ENCODE measurements around the gene KCNK3.

Gene KCNK3

GRCh38 chr2:26674771-26675170 is 17.8 kb upstream of the KCNK3 start:
- Mint-ChIP-seq H3K27me3 (peaks cover 15% of the 10 kb centered on the region), H3K9me3 (no peaks in the 10 kb centered on the region), H3K4me1 (no peaks in the 10 kb centered on the region), H3K4me3 (no peak overlapping the region), H3K36me3 (no peaks in the 10 kb centered on the region), H3K27ac (no peak overlapping the region)

GRCh38 chr2:26675651-26676255 is 16.8 kb upstream of the KCNK3 start:
- no peaks in the 10 kb centered on the region for H3K36me3 Mint-ChIP-seq

GRCh38 chr2:26678035-26678434 is 14.5 kb upstream of the KCNK3 start:
- Mint-ChIP-seq H3K9me3 (no peaks in the 10 kb centered on the region), H3K36me3 (no peaks in the 10 kb centered on the region), H3K4me1 (no peaks in the 10 kb centered on the region), H3K27me3 (peaks cover 8% of the 10 kb centered on the region), H3K4me3 (no peak overlapping the region), H3K27ac (no peak overlapping the region)

More at GRCh38 chr2:26675651-26676255, 16.8 kb upstream of the KCNK3 start:
- Mint-ChIP-seq H3K4me1 (no peaks in the 10 kb centered on the region), H3K27me3 (peaks cover 9% of the 10 kb centered on the region), H3K27ac (no peak overlapping the region), H3K4me3 (no peak overlapping the region), H3K9me3 (no peaks in the 10 kb centered on the region)

GRCh38 chr2:26679867-26680266 is 12.7 kb upstream of the KCNK3 start:
- Mint-ChIP-seq H3K4me1 (no peaks in the 10 kb centered on the region), H3K27me3 (peaks cover 4% of the 10 kb centered on the region)

GRCh38 chr2:26681656-26682055 is 10.9 kb upstream of the KCNK3 start:
- Mint-ChIP-seq H3K4me3 (no peak overlapping the region), H3K4me1 (no peaks in the 10 kb centered on the region), H3K36me3 (no peaks in the 10 kb centered on the region), H3K27me3 (peaks cover 13% of the 10 kb centered on the region), H3K9me3 (no peaks in the 10 kb centered on the region), H3K27ac (no peak overlapping the region)

More at GRCh38 chr2:26679867-26680266, 12.7 kb upstream of the KCNK3 start:
- Mint-ChIP-seq H3K36me3 (no peaks in the 10 kb centered on the region), H3K4me3 (no peak overlapping the region), H3K27ac (no peak overlapping the region), H3K9me3 (no peaks in the 10 kb centered on the region)

GRCh38 chr2:26682155-26682554 is 10.4 kb upstream of the KCNK3 start:
- Mint-ChIP-seq H3K27me3 (peaks cover 16% of the 10 kb centered on the region), H3K36me3 (no peaks in the 10 kb centered on the region)

GRCh38 chr2:26683583-26683982 is 8.9 kb upstream of the KCNK3 start:
- no peak overlapping the region for H3K4me3 Mint-ChIP-seq
- no peaks in the 10 kb centered on the region for H3K4me1 Mint-ChIP-seq
- no peak overlapping the region for H3K27ac Mint-ChIP-seq
- H3K36me3 Mint-ChIP-seq = no peaks in the 10 kb centered on the region
- no peaks in the 10 kb centered on the region for H3K9me3 Mint-ChIP-seq
- peaks cover 16% of the 10 kb centered on the region for H3K27me3 Mint-ChIP-seq

More at GRCh38 chr2:26682155-26682554, 10.4 kb upstream of the KCNK3 start:
- H3K27ac Mint-ChIP-seq = peak overlapping the region; percentile 67
- no peak overlapping the region for H3K4me3 Mint-ChIP-seq
- no peaks in the 10 kb centered on the region for H3K4me1 Mint-ChIP-seq
- H3K9me3 Mint-ChIP-seq = no peaks in the 10 kb centered on the region

- Mint-ChIP-seq H3K27me3 (peaks cover 23% of the 10 kb centered on the region), H3K4me1 (no peaks in the 10 kb centered on the region), H3K36me3 (no peaks in the 10 kb centered on the region), H3K9me3 (no peaks in the 10 kb centered on the region), H3K27ac (no peak overlapping the region), H3K4me3 (no peak overlapping the region)
Observed at GRCh38 chr2:26685341-26685740, 7.2 kb upstream of the KCNK3 start.

GRCh38 chr2:26685989-26686839 is 6.3 kb upstream of the KCNK3 start:
- Mint-ChIP-seq H3K27ac (no peak overlapping the region), H3K9me3 (no peaks in the 10 kb centered on the region), H3K4me1 (no peaks in the 10 kb centered on the region), H3K27me3 (peaks cover 26% of the 10 kb centered on the region), H3K4me3 (no peak overlapping the region), H3K36me3 (no peaks in the 10 kb centered on the region)

- Mint-ChIP-seq H3K4me1 (no peaks in the 10 kb centered on the region), H3K27me3 (peaks cover 27% of the 10 kb centered on the region), H3K27ac (no peak overlapping the region), H3K9me3 (no peaks in the 10 kb centered on the region), H3K4me3 (no peak overlapping the region), H3K36me3 (no peaks in the 10 kb centered on the region)
Observed at GRCh38 chr2:26687328-26687727, 5.2 kb upstream of the KCNK3 start.

- H3K9me3 Mint-ChIP-seq = no peaks in the 10 kb centered on the region
- no peak overlapping the region for H3K4me3 Mint-ChIP-seq
- no peaks in the 10 kb centered on the region for H3K4me1 Mint-ChIP-seq
- no peak overlapping the region for H3K27ac Mint-ChIP-seq
- H3K27me3 Mint-ChIP-seq = peaks cover 27% of the 10 kb centered on the region
- H3K36me3 Mint-ChIP-seq = no peaks in the 10 kb centered on the region
Observed at GRCh38 chr2:26687801-26688200, 4.7 kb upstream of the KCNK3 start.

- Mint-ChIP-seq H3K9me3 (no peaks in the 10 kb centered on the region), H3K4me1 (no peaks in the 10 kb centered on the region), H3K36me3 (no peaks in the 10 kb centered on the region), H3K27ac (no peak overlapping the region), H3K4me3 (no peak overlapping the region), H3K27me3 (peaks cover 46% of the 10 kb centered on the region)
Observed at GRCh38 chr2:26691161-26691560, 1.4 kb upstream of the KCNK3 start.

- H3K4me3 Mint-ChIP-seq = peak overlapping the region; percentile 63
- no peaks in the 10 kb centered on the region for H3K36me3 Mint-ChIP-seq
- no peak overlapping the region for H3K27ac Mint-ChIP-seq
Observed at GRCh38 chr2:26691881-26692278, 642 bp upstream of the KCNK3 start.

GRCh38 chr2:26692897-26693849 is 651 bp downstream of the KCNK3 start:
- Mint-ChIP-seq H3K4me3 (no peak overlapping the region), H3K27me3 (peaks cover 52% of the 10 kb centered on the region)

More at GRCh38 chr2:26691881-26692278, 642 bp upstream of the KCNK3 start:
- Mint-ChIP-seq H3K9me3 (no peaks in the 10 kb centered on the region), H3K4me1 (no peaks in the 10 kb centered on the region), H3K27me3 (peaks cover 44% of the 10 kb centered on the region)

GRCh38 chr2:26694001-26694400 is 1.5 kb downstream of the KCNK3 start:
- peaks cover 55% of the 10 kb centered on the region for H3K27me3 Mint-ChIP-seq
- H3K4me3 Mint-ChIP-seq = peak overlapping the region; percentile 16
- no peaks in the 10 kb centered on the region for H3K36me3 Mint-ChIP-seq
- H3K9me3 Mint-ChIP-seq = no peaks in the 10 kb centered on the region
- H3K27ac Mint-ChIP-seq = no peak overlapping the region
- no peaks in the 10 kb centered on the region for H3K4me1 Mint-ChIP-seq

More at GRCh38 chr2:26692897-26693849, 651 bp downstream of the KCNK3 start:
- Mint-ChIP-seq H3K9me3 (no peaks in the 10 kb centered on the region), H3K27ac (no peak overlapping the region), H3K36me3 (no peaks in the 10 kb centered on the region), H3K4me1 (no peaks in the 10 kb centered on the region)
